Measurements from ENCODE around the gene INO80. TPM values are rescaled to one million over a fixed set of nuclear protein-coding genes. Genes with fewer than 3 reads are reported as not detected.

Gene INO80
- total RNA-seq, 4 donors from 2014 or later = 20.9 to 28.4 (median 25.1) TPM

DNA sequence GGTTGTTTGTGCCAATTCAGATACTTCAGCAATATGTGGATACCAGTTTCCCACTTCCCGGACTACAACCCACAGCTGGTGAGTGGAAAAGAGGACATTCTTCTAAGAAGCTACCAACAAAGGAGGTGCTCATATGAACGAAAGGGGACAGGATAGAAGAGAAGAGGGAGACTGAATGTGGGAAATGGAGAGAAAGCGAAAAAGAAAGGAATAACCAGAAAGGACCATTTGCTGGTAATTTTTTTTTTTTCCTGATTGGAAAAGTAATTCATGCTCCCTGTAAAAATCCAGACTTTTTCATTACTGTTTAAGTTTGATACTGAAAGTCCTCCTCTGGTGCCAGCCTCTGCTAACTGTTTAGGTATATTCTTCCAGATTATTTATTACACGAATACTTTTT, 164.3 kb downstream of the INO80 start:
- no peak for TF ChIP-seq CTCF (IDR thresholded peaks at IDR 0.05; ENCODE audit: low read depth)

DNA sequence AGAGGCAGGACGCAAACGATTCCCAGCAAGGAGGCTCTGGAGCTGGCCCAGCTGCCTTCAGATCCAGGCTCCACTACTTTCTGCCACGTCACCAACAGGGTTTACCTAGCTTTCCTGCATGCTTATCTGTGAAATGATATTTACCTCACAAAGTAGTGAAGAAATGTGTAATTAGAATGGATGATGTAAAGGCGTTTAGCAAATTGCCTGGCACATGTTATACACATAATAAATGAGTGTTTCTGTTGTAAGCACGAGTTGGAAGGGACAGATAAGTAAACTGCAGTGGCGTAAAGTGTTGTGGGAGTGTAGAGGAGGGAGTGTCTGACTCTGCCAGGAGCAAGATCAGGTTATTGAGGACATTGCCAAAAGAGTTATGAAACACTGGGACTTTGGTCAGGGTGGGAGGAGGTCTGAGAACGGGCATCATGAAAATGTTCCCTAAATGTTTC, 166.3 kb downstream of the INO80 start:
- TF ChIP-seq CTCF (IDR thresholded peaks at IDR 0.05; ENCODE audit: low read depth) = no peak

GRCh38 chr15:40948706-40949473, 167.2 kb downstream of the INO80 start:
- TF ChIP-seq CTCF (IDR thresholded peaks at IDR 0.05; ENCODE audit: low read depth) = no peak

DNA sequence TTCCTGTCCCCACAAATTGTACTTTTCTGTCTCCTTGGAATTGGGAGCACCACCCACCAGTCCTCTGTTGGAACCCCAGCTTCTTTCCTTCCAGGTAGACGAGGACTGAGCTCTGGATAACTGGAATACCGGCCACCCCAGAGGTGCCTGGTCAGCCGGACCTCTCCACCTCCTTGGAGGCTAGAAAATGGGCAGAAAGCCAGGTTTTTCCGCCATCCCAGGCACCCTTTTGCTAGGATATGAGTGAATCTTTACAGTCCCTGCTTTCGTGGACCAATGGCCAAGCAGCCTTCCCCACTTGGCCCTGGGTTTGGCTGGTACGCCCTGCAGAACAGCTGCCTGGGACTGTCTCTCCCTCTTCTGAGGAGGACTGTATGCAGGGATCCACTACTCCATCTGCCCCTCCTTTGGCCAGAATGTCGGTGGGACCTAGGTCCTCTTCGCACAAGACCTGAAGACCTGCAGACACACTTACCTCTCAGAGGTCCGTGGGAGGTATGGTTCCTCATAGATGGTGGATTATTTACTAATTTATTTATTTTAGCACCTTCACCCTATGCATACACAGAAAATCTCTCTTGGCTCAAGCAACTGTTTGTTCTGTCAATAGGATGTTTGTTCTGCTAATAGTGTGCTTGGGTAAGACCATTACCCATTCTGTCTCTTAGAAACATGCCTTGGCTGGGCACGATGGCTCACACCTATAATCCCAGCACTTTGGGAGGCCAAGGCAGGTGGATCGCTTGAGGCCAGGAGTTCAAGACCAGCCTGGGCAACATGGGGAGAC, 171.4 kb downstream of the INO80 start:
- TF ChIP-seq CTCF (IDR thresholded peaks at IDR 0.05; ENCODE audit: low read depth) = no peak

- no peak for TF ChIP-seq CTCF (IDR thresholded peaks at IDR 0.05; ENCODE audit: low read depth)
Observed at GRCh38 chr15:40943764-40944365, 172.2 kb downstream of the INO80 start.

DNA sequence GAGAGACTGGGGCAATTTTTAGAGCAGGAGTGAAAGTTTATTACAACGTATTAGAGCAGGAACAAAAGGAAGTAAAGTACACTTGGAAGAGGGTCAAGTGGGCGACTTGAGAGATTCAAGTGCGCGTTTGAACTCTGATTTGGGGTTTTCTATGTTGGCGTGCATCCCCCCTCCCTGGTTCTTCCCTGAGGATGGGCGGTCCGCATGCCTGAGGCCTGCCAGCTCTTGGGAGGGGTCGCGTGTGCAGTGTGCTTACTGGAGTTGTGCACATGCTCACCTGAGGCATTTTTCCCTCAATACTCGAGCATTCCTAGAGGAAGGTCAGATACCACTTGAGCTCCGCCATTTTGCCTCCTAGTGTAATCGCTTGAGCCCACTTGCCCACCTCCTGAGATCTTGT, 173.2 kb downstream of the INO80 start:
- no peak for TF ChIP-seq CTCF (IDR thresholded peaks at IDR 0.05; ENCODE audit: low read depth)

- no peak for TF ChIP-seq CTCF (IDR thresholded peaks at IDR 0.05; ENCODE audit: low read depth)
Observed at GRCh38 chr15:40942337-40942854, 173.7 kb downstream of the INO80 start.

All from subcutaneous adipose tissue (tissue), 4 donors.